GM12878 (cell line): ENCODE results near the gene CDC37. TPM values are rescaled to one million over a fixed set of nuclear protein-coding genes. Genes with fewer than 3 reads are reported as not detected.

Experiments
- ATAC-seq: fragments of 200-7000 bp; cut with Tn5 transposase; 3 replicates; pipeline ENCODE4 v1.9.1; 2020; ENCODE audit warnings: mild to moderate bottlenecking, moderate library complexity
- BruUV-seq: library from RNA; stranded (reverse); fragments of 400-500 nt; replicated peaks from 2 replicates; lab custom pipeline; 2021; lab: Mats Ljungman, UMichigan
- CTCF ChIA-PET: fragments of 300-600 bp; sonication (Branson Sonifier 250); formaldehyde crosslinking; extraction: SDS; loops from one replicate; lab custom pipeline; 2021; ENCODE audit warnings: inconsistent platforms; lab: Yijun Ruan, JAX
- POLR2A ChIA-PET: fragments of 350-600 bp; formaldehyde crosslinking; extraction: SDS; loops from one replicate; lab custom pipeline; 2021; ENCODE audit warnings: inconsistent platforms; lab: Charles Lee
- RAD21 ChIA-PET: fragments of 300-600 bp; sonication (Branson Sonifier 250); formaldehyde crosslinking; loops from one replicate; lab custom pipeline; 2023; ENCODE audit warnings: antibody characterized with exemption; ENCODE audit not compliant: unreplicated experiment; lab: Charles Lee
- SMC1A ChIA-PET: fragments of 300-600 bp; sonication (Branson Sonifier 250); formaldehyde crosslinking; loops from one replicate; lab custom pipeline; 2023; ENCODE audit not compliant: unreplicated experiment, uncharacterized antibody; lab: Charles Lee
- DNase-seq: peaks from one replicate; pipeline ENCODE4 v3.0.0-alpha.2; 2011; ENCODE audit warnings: low read depth, low spot score
- FAIRE-seq: peaks from 3 replicates; lab custom pipeline; 2011; peaks lifted over from hg19 to GRCh38; lab: Jason Lieb, UNC
- H2AFZ ChIP-seq: 2 replicates; pipeline ENCODE4 v1.6.0; 2011; ENCODE audit warnings: low read depth, low read length, control low read depth; ENCODE audit not compliant: control insufficient read depth
- H3K27ac ChIP-seq: 2 replicates; pipeline ENCODE4 v1.5.1; 2011; ENCODE audit warnings: control low read depth; ENCODE audit not compliant: control insufficient read depth, insufficient read depth
- H3K27me3 ChIP-seq, 2 experiments: replicated peaks in 1 of 2; 2 replicates each; pipeline versions ENCODE4 v1.6.0 to v1.6.1; 2011; ENCODE audit warnings: low read length in 1 of 2; ENCODE audit not compliant: control insufficient read depth in 2 of 2, insufficient read depth in 2 of 2
- H3K36me3 ChIP-seq, 2 experiments: 2 replicates each; pipeline ENCODE4 v1.5.1; 2011; ENCODE audit warnings: low read length in 1 of 2; ENCODE audit not compliant: control insufficient read depth in 2 of 2, insufficient read depth in 2 of 2
- H3K4me1 ChIP-seq: 2 replicates; pipeline ENCODE4 v1.6.1; 2011; ENCODE audit warnings: mild to moderate bottlenecking, low read length, moderate library complexity, mixed read lengths; ENCODE audit not compliant: control insufficient read depth, insufficient read depth
- H3K4me2 ChIP-seq: 2 replicates; pipeline ENCODE4 v1.6.0; 2011; ENCODE audit warnings: control low read depth; ENCODE audit not compliant: control insufficient read depth, insufficient read depth
- H3K4me3 ChIP-seq: fragments of 200-600 bp; sonication (generic); 2 replicates; pipeline ENCODE4 v1.5.1; 2016
- H3K79me2 ChIP-seq: 2 replicates; pipeline ENCODE4 v1.6.0; 2011; ENCODE audit warnings: low read length; ENCODE audit not compliant: control insufficient read depth, insufficient read depth
- H3K9ac ChIP-seq: 2 replicates; pipeline ENCODE4 v1.8.0; 2011; ENCODE audit warnings: low read length, control low read depth, mixed read lengths; ENCODE audit not compliant: control insufficient read depth, insufficient read depth
- H3K9me3 ChIP-seq: replicated peaks from 3 replicates; pipeline ENCODE4 v1.5.1; 2011; ENCODE audit warnings: mild to moderate bottlenecking, low read length; ENCODE audit not compliant: control insufficient read depth, insufficient read depth
- H4K20me1 ChIP-seq: 2 replicates; pipeline ENCODE4 v1.6.0; 2011; ENCODE audit not compliant: control insufficient read depth, insufficient read depth
- ATF7 ChIP-seq: fragments of 450-650 bp; IDR thresholded peaks from 2 replicates; pipeline ENCODE4 v1.6.1; 2016; ENCODE audit warnings: low read depth, mild to moderate bottlenecking
- BCL11A ChIP-seq: IDR thresholded peaks from 2 replicates; pipeline ENCODE4 v1.6.1; 2011; ENCODE audit warnings: low read depth, low read length
- CBX3 ChIP-seq: fragments of 200-600 bp; sonication (generic); IDR thresholded peaks from 2 replicates; pipeline ENCODE4 v1.6.1; 2016; ENCODE audit warnings: low read depth, borderline replicate concordance
- CHD4 ChIP-seq: fragments of 200-600 bp; sonication (generic); IDR thresholded peaks from 2 replicates; pipeline ENCODE4 v1.6.1; 2016; ENCODE audit warnings: mild to moderate bottlenecking
- CREB1 ChIP-seq: IDR thresholded peaks from 2 replicates; pipeline ENCODE4 v1.6.1; 2012; ENCODE audit warnings: low read depth, mild to moderate bottlenecking, inconsistent platforms
- DPF2 ChIP-seq: fragments of 450-650 bp; IDR thresholded peaks from 2 replicates; pipeline ENCODE4 v1.6.1; 2017; ENCODE audit warnings: mild to moderate bottlenecking
- EP300 ChIP-seq, 2 experiments: fragments of 150-350 bp in 1 of 2; IDR thresholded peaks; 2 replicates each; pipeline ENCODE4 v1.6.1; 2011 to 2012; ENCODE audit warnings: low read depth in 2 of 2, low read length in 2 of 2, borderline replicate concordance in 1 of 2, improper control_type of control experiment in 1 of 2, inconsistent platforms in 1 of 2; ENCODE audit not compliant: control insufficient read depth in 1 of 2
- MTA2 ChIP-seq: fragments of 450-650 bp; IDR thresholded peaks from 2 replicates; pipeline ENCODE4 v1.6.1; 2016; ENCODE audit warnings: low read depth, mild to moderate bottlenecking, moderate library complexity
- NR2C1 ChIP-seq: fragments of 450-650 bp; IDR thresholded peaks from 2 replicates; pipeline ENCODE4 v1.6.1; 2017; ENCODE audit warnings: antibody characterized with exemption, mild to moderate bottlenecking, moderate library complexity
- RB1 ChIP-seq: fragments of 450-650 bp; formaldehyde crosslinking; IDR thresholded peaks from 2 replicates; pipeline ENCODE4 v1.6.1; 2017; ENCODE audit warnings: mild to moderate bottlenecking, borderline replicate concordance
- SMAD1 ChIP-seq: fragments of 450-650 bp; IDR thresholded peaks from 2 replicates; pipeline ENCODE4 v1.6.1; 2018; ENCODE audit warnings: mild to moderate bottlenecking, low read depth; ENCODE audit not compliant: partially characterized antibody
- SMARCA5 ChIP-seq: fragments of 450-650 bp; IDR thresholded peaks from 2 replicates; pipeline ENCODE4 v1.6.1; 2017; ENCODE audit warnings: mild to moderate bottlenecking
- TCF12 ChIP-seq: IDR thresholded peaks from 2 replicates; pipeline ENCODE4 v1.6.1; 2011; ENCODE audit warnings: low read depth, mild to moderate bottlenecking, low read length
- TCF3 ChIP-seq: IDR thresholded peaks from 2 replicates; pipeline ENCODE4 v1.6.1; 2012; ENCODE audit warnings: low read depth, mild to moderate bottlenecking, low read length, borderline replicate concordance; ENCODE audit not compliant: insufficient read depth
- WGBS: methylation state at CpG from one replicate; pipeline ENCODE4 v1.1.6; 2016; ENCODE audit warnings: low lambda C conversion rate; ENCODE audit not compliant: insufficient replicate concordance, insufficient coverage; ENCODE audit errors: missing lambda C conversion rate; 5-methylcytosine and 5-hydroxymethylcytosine counted together
- in situ Hi-C: fragments of 300-500 bp; cut with MboI; formaldehyde crosslinking; loops from 9 replicates; pipeline ENCODE4 v1.14.3; 2018; ENCODE audit warnings: mixed read lengths
- intact Hi-C: fragments of 100-400 bp; cut with micrococcal nuclease; formaldehyde crosslinking; loops from one replicate; pipeline ENCODE4 v1.14.2; 2022; ENCODE audit not compliant: unreplicated experiment
- polyA plus RNA-seq, 11 experiments: library from polyadenylated mRNA; depleted of rRNA in 4 of 11; unstranded in 6 of 11; stranded (reverse) in 5 of 11; fragments of >200 nt; fragmentation: Nextera tagmentation in 4 of 11; fragmentation: Illumina TruSeq in 1 of 11; extraction: Ambion mirVana in 4 of 11; extraction: Trizol in 1 of 11; gene quantifications; 1 replicate in 1 of 11; 2 replicates in 10 of 11; pipeline versions ENCODE4 v1.2.1 to v1.2.3, GENCODE V29; 2011 to 2016; ENCODE audit warnings: inconsistent platforms in 2 of 11, missing spikeins in 2 of 11, low read depth in 1 of 11
- total RNA-seq, 4 experiments: library from RNA; depleted of rRNA in 3 of 4; stranded (reverse); fragments of >200 nt in 3 of 4; fragmentation: Illumina TruSeq in 1 of 4; extraction: Trizol in 1 of 4; gene quantifications; 2 replicates each; pipeline versions ENCODE4 v1.2.1 to v1.2.3, GENCODE V29; 2013 to 2021
- TF ChIP-seq, protein P1 (sequence below): IDR thresholded peaks from 2 replicates; pipeline ENCODE4 v1.6.1; 2012; ENCODE audit warnings: low read length, inconsistent platforms
- TF ChIP-seq, protein P2 (sequence below): fragments of 450-650 bp; formaldehyde crosslinking; IDR thresholded peaks from 2 replicates; pipeline ENCODE4 v1.5.0; 2022; ENCODE audit warnings: mild to moderate bottlenecking, missing genetic modification characterization
- TF ChIP-seq, protein P3 (sequence below): fragments of 450-650 bp; IDR thresholded peaks from 2 replicates; pipeline ENCODE4 v1.6.1; 2017; ENCODE audit warnings: low read depth, mild to moderate bottlenecking, moderate library complexity

The CDC37 gene
- total and polyA plus RNA-seq, 10 of the 15 experiments (the other 5 are each of a cell fraction or from before 2014, with no cell fraction given): 4.7 to 265 (median 176) TPM

DNA sequence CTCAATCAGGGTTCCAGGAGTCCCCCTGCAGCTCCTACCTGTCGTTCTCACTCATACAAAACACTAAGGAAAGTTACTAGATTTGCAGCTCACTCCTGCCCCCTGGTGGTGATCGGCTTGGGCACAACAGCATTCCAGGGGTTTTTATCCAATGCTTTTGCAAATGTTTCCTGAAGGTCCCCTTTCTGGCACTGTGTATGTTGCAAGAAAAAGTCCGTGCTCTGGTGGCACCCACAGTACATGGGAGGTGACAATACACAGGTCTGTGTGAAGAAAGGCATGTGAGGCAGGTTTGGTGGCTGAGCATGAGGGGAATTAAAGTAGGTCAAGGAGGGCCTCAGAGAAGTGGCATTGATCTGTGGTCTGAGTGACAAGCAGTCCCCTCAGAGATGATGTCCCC is 14.4 kb downstream of the CDC37 start:
- in situ Hi-C loops (loop anchor here (5.0 kb wide), 2 partner anchors 122 to 462 kb away; no protein-coding TSS in a partner anchor), intact Hi-C loops (loop anchor here (1.0 to 10.0 kb wide), 5 partner anchors 57 to 458 kb away; partner anchors contain the start of genes ANGPTL6, PPAN and RAVER1)
- RAD21 ChIA-PET: interaction anchor here (0.6 to 5.1 kb wide), 24 partner anchors 9 to 457 kb away, joined by 3 to 206 read pairs (median 4); partner anchors contain the start of genes CDC37, ICAM1, ICAM4 and ICAM5
- H3K9me3 ChIP-seq: no peaks in the 10 kb centered on the region
- no peak overlapping the region for H3K27ac ChIP-seq
- no peaks in the 10 kb centered on the region for H3K27me3 ChIP-seq
- SMC1A ChIA-PET: interaction anchor here (0.6 to 5.7 kb wide), 24 partner anchors 9 to 462 kb away, joined by 3 to 158 read pairs (median 4); partner anchors contain the start of genes ANGPTL6, ICAM1, ICAM4 and ICAM5
- H3K4me1 ChIP-seq: peaks cover 10% of the 10 kb centered on the region
- 3% methylated on average over 3 of the region's 3 CpGs for WGBS
- BruUV-seq: no TSS peak
- no peak overlapping the region for H3K4me3 ChIP-seq
- H3K36me3 ChIP-seq: peaks cover 5 to 14% of the 10 kb centered on the region in 2 experiments; a peak in 3 of 4 replicates
- no peaks in the 10 kb centered on the region for H4K20me1 ChIP-seq
- POLR2A ChIA-PET: interaction anchor here (0.6 to 8.3 kb wide), 7 partner anchors 13 to 137 kb away, joined by 3 to 108 read pairs (median 4); partner anchors contain the start of genes ICAM1 and MRPL4
- H2AFZ ChIP-seq: no peak overlapping the region
- H3K79me2 ChIP-seq: no peaks in the 10 kb centered on the region
- H3K9ac ChIP-seq: no peak overlapping the region
- CTCF ChIA-PET: interaction anchor here (0.6 to 12.4 kb wide), 38 partner anchors 9 to 457 kb away, joined by 3 to 370 read pairs (median 4); partner anchors contain the start of genes CDC37, DNMT1, FDX2 and ICAM1
- DNase-seq: peak; percentile 69
- H3K4me2 ChIP-seq: no peak overlapping the region
- peak; percentile 97 for FAIRE-seq
- peak; percentile 53 for ATAC-seq
- TF ChIP-seq ATF7: no peak
- TF ChIP-seq, protein P1, sequence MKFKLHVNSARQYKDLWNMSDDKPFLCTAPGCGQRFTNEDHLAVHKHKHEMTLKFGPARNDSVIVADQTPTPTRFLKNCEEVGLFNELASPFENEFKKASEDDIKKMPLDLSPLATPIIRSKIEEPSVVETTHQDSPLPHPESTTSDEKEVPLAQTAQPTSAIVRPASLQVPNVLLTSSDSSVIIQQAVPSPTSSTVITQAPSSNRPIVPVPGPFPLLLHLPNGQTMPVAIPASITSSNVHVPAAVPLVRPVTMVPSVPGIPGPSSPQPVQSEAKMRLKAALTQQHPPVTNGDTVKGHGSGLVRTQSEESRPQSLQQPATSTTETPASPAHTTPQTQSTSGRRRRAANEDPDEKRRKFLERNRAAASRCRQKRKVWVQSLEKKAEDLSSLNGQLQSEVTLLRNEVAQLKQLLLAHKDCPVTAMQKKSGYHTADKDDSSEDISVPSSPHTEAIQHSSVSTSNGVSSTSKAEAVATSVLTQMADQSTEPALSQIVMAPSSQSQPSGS: no peak; the same call in 1 of the 2 replicates
- TF ChIP-seq CHD4: no peak
- no peak for TF ChIP-seq TCF12
- TF ChIP-seq, protein P2, sequence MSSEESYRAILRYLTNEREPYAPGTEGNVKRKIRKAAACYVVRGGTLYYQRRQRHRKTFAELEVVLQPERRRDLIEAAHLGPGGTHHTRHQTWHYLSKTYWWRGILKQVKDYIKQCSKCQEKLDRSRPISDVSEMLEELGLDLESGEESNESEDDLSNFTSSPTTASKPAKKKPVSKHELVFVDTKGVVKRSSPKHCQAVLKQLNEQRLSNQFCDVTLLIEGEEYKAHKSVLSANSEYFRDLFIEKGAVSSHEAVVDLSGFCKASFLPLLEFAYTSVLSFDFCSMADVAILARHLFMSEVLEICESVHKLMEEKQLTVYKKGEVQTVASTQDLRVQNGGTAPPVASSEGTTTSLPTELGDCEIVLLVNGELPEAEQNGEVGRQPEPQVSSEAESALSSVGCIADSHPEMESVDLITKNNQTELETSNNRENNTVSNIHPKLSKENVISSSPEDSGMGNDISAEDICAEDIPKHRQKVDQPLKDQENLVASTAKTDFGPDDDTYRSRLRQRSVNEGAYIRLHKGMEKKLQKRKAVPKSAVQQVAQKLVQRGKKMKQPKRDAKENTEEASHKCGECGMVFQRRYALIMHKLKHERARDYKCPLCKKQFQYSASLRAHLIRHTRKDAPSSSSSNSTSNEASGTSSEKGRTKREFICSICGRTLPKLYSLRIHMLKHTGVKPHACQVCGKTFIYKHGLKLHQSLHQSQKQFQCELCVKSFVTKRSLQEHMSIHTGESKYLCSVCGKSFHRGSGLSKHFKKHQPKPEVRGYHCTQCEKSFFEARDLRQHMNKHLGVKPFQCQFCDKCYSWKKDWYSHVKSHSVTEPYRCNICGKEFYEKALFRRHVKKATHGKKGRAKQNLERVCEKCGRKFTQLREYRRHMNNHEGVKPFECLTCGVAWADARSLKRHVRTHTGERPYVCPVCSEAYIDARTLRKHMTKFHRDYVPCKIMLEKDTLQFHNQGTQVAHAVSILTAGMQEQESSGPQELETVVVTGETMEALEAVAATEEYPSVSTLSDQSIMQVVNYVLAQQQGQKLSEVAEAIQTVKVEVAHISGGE (CRISPR knock-in tag): no peak
- TF ChIP-seq SMAD1: no peak
- TF ChIP-seq NR2C1: no peak
- no peak for TF ChIP-seq EP300 (IDR thresholded peaks at IDR 0.05; ENCODE audit: borderline replicate concordance in 1 of 2, control insufficient read depth in 1 of 2, low read depth in 2 of 2, low read length in 2 of 2)
- no peak for TF ChIP-seq RB1
- no peak for TF ChIP-seq TCF3
- peak; percentile 46; the same call in 1 of the 2 replicates for TF ChIP-seq SMARCA5
- no peak for TF ChIP-seq CREB1
- TF ChIP-seq BCL11A: no peak
- 0 out of 2 replicates have a peak, but pooled peaks have one; percentile 9 for TF ChIP-seq MTA2
- no peak for TF ChIP-seq CBX3
- TF ChIP-seq, protein P3, sequence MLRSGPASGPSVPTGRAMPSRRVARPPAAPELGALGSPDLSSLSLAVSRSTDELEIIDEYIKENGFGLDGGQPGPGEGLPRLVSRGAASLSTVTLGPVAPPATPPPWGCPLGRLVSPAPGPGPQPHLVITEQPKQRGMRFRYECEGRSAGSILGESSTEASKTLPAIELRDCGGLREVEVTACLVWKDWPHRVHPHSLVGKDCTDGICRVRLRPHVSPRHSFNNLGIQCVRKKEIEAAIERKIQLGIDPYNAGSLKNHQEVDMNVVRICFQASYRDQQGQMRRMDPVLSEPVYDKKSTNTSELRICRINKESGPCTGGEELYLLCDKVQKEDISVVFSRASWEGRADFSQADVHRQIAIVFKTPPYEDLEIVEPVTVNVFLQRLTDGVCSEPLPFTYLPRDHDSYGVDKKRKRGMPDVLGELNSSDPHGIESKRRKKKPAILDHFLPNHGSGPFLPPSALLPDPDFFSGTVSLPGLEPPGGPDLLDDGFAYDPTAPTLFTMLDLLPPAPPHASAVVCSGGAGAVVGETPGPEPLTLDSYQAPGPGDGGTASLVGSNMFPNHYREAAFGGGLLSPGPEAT: peak; percentile 72
- TF ChIP-seq DPF2: no peak
